WI38 (cell line): ENCODE results near the gene KCNQ4.

ENCODE experiments used
- H3K4me3 ChIP-seq: 2 replicates; pipeline ENCODE4 v1.5.1; 2011; ENCODE audit warnings: low read depth, mild to moderate bottlenecking, control low read depth, low read length
- TF ChIP-seq, protein P1 (sequence below): IDR thresholded peaks from 2 replicates; pipeline ENCODE4 v1.5.1; 2012; ENCODE audit warnings: low read depth, mild to moderate bottlenecking, control low read depth, low read length

KCNQ4 gene

DNA sequence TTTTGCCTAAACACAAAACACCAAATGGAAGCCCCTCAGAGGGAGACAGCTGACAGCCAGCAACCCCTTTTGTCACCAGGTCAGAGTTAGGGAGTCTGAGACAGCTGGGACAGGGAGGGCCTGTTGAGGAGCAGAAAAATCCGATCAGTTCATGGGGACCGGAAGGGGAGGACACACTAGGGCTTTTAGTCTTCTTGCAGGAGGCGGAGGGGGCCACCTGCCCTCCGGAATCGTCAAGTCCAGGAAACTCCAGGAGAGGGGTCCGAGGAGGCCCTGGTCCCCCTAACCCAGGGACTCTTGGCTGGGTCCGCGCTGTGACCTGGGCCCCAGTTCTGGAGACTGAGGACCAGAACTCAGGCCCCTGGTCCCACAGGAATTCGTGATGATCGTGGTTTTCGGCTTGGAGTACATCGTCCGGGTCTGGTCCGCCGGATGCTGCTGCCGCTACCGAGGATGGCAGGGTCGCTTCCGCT is 34.2 kb downstream of the KCNQ4 start:
- H3K4me3 ChIP-seq: no peak overlapping the region
- TF ChIP-seq, protein P1, sequence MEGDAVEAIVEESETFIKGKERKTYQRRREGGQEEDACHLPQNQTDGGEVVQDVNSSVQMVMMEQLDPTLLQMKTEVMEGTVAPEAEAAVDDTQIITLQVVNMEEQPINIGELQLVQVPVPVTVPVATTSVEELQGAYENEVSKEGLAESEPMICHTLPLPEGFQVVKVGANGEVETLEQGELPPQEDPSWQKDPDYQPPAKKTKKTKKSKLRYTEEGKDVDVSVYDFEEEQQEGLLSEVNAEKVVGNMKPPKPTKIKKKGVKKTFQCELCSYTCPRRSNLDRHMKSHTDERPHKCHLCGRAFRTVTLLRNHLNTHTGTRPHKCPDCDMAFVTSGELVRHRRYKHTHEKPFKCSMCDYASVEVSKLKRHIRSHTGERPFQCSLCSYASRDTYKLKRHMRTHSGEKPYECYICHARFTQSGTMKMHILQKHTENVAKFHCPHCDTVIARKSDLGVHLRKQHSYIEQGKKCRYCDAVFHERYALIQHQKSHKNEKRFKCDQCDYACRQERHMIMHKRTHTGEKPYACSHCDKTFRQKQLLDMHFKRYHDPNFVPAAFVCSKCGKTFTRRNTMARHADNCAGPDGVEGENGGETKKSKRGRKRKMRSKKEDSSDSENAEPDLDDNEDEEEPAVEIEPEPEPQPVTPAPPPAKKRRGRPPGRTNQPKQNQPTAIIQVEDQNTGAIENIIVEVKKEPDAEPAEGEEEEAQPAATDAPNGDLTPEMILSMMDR: no peak

DNA sequence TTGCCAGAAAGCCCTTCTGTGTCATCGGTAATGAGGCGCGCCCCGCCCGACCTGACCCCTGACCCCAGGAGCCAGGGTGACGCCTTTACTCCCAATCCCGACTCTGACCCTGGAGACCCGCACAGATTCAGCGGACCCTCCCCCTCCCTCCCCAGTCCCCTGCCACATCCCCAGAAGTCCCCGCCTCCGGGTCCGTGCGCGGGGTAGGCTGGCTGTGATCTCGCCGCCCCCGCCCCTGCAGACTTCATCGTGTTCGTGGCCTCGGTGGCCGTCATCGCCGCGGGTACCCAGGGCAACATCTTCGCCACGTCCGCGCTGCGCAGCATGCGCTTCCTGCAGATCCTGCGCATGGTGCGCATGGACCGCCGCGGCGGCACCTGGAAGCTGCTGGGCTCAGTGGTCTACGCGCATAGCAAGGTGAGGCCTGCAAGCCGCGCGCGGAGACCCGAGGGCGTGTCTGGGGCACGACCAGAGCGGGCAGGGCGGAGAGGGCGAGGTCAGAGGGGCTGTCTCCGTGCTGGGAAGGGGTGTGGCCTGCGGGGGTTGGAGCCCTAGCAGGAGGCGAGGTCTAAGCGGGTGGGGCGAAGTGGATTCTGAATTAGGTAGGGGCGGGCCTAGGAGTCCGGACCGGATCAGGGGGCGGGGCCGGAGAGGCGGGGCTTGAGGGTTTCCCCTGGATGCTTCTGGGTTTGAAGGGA is 34.8 kb downstream of the KCNQ4 start:
- TF ChIP-seq, protein P1: no peak
- peak overlapping the region; percentile 18; the same call in 1 of the 2 replicates for H3K4me3 ChIP-seq

DNA sequence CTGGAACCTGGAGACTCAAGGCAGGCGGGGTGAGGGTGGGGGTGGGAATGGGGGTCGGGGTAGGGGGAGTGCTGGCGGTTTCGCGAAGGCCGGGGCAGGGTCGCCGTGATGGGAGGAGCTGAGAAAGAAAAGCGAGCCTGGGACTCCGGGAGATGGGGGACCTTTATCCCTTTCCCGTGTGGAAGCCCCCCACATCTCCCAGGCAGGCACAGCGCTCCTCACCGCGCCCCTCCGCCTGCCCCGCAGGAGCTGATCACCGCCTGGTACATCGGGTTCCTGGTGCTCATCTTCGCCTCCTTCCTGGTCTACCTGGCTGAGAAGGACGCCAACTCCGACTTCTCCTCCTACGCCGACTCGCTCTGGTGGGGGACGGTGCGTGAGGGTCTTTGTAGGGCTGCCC is 35.5 kb downstream of the KCNQ4 start:
- TF ChIP-seq, protein P1: no peak
- H3K4me3 ChIP-seq: no peak overlapping the region

DNA sequence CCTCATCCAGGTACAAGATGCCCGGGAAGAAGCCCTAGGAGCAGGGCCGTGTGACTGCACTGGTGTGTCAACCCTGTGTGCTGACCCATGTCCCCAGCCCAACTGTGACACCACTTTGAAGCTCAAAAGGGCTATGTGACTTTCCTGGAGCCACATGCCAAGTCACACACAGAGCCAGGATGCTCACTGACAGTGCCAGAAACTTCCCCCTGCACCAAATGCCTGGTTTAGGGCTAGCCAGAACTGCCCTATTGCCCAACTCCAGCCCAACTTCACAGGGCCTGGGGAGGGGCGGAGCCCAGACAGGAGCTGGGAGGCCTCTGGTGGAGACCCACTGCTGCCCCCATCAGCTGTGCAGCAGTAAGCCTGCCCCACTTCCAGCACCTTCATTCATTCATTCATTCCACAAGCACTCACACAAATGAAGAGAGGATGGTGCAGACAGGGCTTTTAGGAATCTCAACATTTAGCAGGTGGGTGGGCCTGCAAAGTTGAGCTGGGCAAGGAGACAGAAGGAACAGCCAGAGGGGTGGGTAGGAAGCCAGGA is 36.7 kb downstream of the KCNQ4 start:
- no peak overlapping the region for H3K4me3 ChIP-seq
- TF ChIP-seq, protein P1: no peak

DNA sequence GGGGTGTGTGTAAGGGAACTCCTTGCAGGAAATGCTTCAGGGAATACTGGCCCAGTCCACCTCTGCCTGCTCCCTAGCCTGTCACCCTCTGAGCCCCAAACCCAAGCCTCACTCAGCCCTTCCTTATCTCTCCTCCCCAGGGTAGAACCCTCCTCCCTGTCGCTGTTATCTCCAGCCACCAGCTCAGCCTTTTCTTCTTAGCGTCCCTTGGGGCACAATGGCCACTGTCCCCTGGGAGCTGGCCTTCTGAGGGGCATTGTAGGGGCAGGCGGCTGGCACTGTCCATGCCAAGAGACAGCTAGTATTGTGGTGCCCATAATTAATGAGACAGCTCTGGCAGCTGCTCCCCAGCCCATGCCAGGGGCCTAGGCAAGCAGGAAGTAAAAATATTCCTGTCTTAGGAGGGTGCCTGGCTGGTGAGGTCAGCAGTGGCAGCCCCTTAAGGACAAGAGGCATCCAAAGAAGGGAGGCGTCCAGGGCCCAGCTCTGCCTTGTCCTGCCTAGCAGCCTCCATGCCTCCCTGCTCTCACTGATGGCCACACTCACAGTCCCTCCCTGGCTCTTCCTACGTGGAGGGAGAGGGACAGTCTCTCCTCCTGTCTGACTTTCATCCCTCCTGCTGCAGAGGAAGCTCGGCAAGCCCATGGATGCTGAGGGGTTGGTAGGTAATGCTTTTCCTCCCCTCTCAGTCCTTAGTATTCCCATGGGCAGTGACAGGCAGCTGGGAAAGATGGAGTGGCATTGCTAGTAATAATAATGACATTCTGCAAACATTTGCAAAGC is 37.5 kb downstream of the KCNQ4 start:
- H3K4me3 ChIP-seq: no peak overlapping the region
- TF ChIP-seq, protein P1: no peak

DNA sequence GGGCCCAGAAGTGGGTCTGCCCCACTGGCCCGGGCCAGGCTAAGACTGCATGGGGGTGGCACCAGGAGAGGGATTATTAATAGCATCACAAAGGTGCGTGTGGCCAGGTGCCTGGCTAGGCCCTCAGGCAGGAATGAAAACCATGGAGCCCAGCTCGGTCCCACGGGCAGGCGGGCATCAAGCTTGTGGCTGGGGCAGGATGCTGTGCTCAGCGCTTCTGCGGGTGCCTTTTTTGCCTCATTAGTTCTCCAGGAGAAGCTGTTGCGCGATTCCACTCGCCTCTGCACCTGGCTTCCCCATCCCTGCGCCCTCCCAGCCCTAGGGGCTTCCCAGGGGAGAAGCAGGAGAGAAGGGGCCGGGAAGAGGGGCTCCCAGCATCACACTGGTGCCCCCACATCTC is 39.3 kb downstream of the KCNQ4 start:
- TF ChIP-seq, protein P1: no peak
- no peak overlapping the region for H3K4me3 ChIP-seq

DNA sequence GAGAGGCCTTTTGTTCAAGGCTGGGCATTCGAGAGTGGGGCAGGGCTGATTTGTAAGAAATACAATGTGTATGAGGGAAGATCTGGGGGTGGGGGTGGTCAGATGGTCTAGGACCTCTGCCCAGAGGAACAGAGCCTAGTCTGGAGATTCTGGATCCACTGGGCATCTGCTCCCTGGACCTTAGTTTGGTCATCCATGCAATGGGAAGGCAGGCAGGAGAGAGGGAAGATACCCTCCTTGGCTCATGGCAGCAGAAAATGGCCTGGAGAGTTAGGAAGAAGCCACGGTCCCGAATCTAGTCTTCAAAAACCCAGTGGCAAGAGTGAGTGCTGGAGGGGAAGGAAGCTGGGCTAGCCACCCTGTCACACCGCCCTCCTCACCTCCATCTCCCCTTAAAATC is 39.8 kb downstream of the KCNQ4 start:
- TF ChIP-seq, protein P1: no peak
- H3K4me3 ChIP-seq: no peak overlapping the region
